Urinary bladder (tissue), 4 donors: Measurements from ENCODE around the gene JADE3. TPM values are rescaled to one million over a fixed set of nuclear protein-coding genes. Genes with fewer than 3 reads are reported as not detected.

Experiments
- DNase-seq: peaks from one replicate; pipeline ENCODE4 v3.0.0-alpha.2; 2015; ENCODE audit errors: extremely low spot score
- H3K27ac ChIP-seq: one replicate; pipeline ENCODE4 v1.5.1; 2013; ENCODE audit warnings: low read depth, mild to moderate bottlenecking, moderate library complexity
- H3K36me3 ChIP-seq: one replicate; pipeline ENCODE4 v1.6.1; 2013; ENCODE audit warnings: mild to moderate bottlenecking, moderate library complexity; ENCODE audit not compliant: insufficient read depth
- H3K4me1 ChIP-seq: one replicate; pipeline ENCODE4 v1.6.1; 2013; ENCODE audit warnings: mild to moderate bottlenecking, moderate library complexity; ENCODE audit not compliant: insufficient read depth
- H3K4me3 ChIP-seq: one replicate; pipeline ENCODE4 v1.5.1; 2013; ENCODE audit warnings: low read depth, low read length
- WGBS: extraction: QIAGEN DNeasy Blood & Tissue Kit; methylation state at CpG from one replicate; pipeline ENCODE4 v1.1.7; 2013; 5-methylcytosine and 5-hydroxymethylcytosine counted together
- polyA plus RNA-seq: library from polyadenylated mRNA; stranded (reverse); fragments of 200-250 nt; gene quantifications from one replicate; pipeline ENCODE4 v1.2.3, GENCODE V29; 2013
- total RNA-seq: library from RNA; depleted of rRNA; stranded (reverse); fragments of >200 nt; gene quantifications from one replicate; pipeline ENCODE4 v1.2.3, GENCODE V29; 2014
- donor health status: healthy with polysubstance abuse.
- donor health status: healthy.

The JADE3 gene
- total and polyA plus RNA-seq, 2 donors = 5.8 to 9.0 TPM

DNA sequence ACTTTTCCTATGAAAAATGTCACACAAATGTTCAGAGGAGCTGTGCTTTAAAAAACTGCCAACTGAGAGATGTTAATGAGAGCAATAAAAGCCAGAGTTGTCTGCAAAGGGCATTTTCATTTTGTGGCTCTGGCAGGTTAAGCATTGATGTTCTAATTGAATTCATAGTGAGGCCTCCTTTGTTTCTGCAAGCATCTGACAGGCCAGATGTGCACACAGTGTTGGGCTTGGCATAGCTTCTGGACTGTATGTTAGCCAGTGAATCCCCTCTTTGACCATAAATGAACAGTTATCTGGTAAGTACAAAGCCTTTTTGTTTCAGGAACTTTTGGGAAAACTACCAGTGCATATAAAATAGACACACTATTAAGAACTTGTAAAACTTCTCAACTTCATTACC lies 81.9 kb downstream of the JADE3 start:
- DNase-seq = peak; percentile 4
- no peak overlapping the region for H3K27ac ChIP-seq
- H3K4me3 ChIP-seq = no peak overlapping the region
- no peaks in the 10 kb centered on the region for H3K4me1 ChIP-seq
- H3K36me3 ChIP-seq = no peaks in the 10 kb centered on the region

- H3K36me3 ChIP-seq = no peaks in the 10 kb centered on the region
- 97% methylated on average over 4 of the region's 4 CpGs for WGBS
- no peaks in the 10 kb centered on the region for H3K4me1 ChIP-seq
Measured at GRCh38 chrX:47012131-47012530, 99.9 kb downstream of the JADE3 start.

DNA sequence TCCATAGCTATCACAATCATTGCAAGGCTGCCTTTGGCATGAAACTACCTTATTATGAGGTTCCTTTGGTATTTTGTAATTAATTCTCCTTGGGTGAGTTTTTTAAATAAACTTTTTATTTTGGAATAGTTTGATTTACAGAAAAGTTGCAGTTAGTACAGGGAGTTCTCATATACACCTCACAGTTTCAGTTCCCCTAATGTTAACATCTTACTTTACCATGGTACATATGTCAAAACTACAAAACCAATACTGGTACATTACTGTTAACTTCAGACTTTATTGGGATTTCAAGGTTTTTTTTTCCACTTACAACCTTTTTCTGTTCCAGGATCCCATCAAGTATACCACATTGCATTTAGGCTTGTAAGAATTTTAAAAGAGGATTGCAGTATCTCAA lies 114.0 kb downstream of the JADE3 start:
- H3K36me3 ChIP-seq = no peaks in the 10 kb centered on the region
- no peak for DNase-seq

More at GRCh38 chrX:47012131-47012530, 99.9 kb downstream of the JADE3 start:
- H3K4me3 ChIP-seq = no peak overlapping the region
- no peak overlapping the region for H3K27ac ChIP-seq
- DNase-seq = no peak

DNA sequence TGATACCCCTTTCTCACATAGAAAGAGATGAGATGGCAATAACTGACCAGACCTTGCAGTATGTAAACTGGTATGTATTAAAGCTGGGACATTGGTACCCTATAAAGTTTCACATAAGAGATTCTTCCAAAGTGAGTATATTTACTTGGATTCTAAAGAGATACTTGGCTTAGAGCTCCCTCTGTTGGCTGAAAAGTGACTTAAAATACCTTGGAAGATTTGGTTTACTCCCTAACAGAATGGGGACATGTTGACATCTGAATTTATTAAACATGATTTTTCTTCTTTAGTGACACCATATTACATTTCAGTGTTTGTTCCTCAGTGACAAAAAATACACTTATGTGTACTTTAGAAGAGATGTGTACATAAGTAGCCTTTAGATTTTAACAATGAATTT lies 118.1 kb downstream of the JADE3 start:
- peak; percentile 17 for DNase-seq
- H3K27ac ChIP-seq = no peak overlapping the region
- H3K4me1 ChIP-seq = no peaks in the 10 kb centered on the region
- H3K4me3 ChIP-seq = no peak overlapping the region
- no peaks in the 10 kb centered on the region for H3K36me3 ChIP-seq

More for the DNA sequence above, 114.0 kb downstream of the JADE3 start:
- Histone ChIP-seq H3K4me1 (no peaks in the 10 kb centered on the region), H3K4me3 (no peak overlapping the region), H3K27ac (no peak overlapping the region)

DNA sequence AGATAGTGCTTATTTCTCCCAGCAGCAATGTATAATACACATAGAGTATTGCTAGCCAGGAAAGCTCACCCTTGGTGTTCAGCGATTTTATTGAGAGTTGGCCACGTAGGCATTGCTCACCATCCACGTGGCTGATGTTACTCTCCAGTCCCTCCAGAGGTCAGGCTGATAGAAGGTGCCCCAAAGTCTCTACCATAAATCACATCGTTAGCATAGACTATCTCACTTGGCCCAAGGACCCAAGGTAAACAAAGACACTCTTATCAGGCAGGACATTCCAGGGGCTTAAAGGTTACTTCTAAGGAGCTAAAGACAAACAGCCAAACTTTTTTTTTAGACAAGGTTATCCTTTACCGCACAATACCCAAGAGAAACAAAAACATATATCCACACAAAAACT lies 135.8 kb downstream of the JADE3 start:
- Histone ChIP-seq H3K4me3 (no peak overlapping the region), H3K27ac (no peak overlapping the region), H3K4me1 (no peaks in the 10 kb centered on the region), H3K36me3 (no peaks in the 10 kb centered on the region)
- DNase-seq = no peak
- WGBS = 26% methylated on average over 5 of the region's 5 CpGs

- Histone ChIP-seq H3K36me3 (no peaks in the 10 kb centered on the region), H3K4me3 (no peak overlapping the region), H3K27ac (no peak overlapping the region), H3K4me1 (no peaks in the 10 kb centered on the region)
- DNase-seq = no peak
- WGBS = 48% methylated on average over 1 of the region's 1 CpG
Measured at GRCh38 chrX:47059142-47059874, 147.1 kb downstream of the JADE3 start.

DNA sequence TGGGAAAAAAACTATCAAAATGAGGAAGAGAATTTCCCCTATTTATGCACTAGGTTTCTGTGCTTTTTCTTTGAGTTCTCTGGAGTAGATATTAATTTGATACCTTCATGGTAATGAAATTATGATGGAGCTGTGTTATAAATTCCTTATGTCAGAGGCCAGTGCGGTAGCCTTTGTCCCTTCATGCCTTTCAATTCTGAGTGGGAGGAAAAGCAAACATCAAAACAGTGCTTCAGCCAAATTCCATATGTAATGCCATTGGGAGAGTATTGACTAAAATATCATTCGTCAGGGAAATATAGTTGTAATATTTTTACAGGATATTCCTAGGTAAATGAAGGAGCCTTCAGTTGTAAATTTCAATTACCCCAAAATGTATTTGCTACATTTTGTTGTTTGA lies 148.5 kb downstream of the JADE3 start:
- H3K4me3 ChIP-seq = no peak overlapping the region
- H3K4me1 ChIP-seq = no peaks in the 10 kb centered on the region
- 78% methylated on average over 2 of the region's 2 CpGs for WGBS
- H3K36me3 ChIP-seq = no peaks in the 10 kb centered on the region
- DNase-seq = no peak
- no peak overlapping the region for H3K27ac ChIP-seq

DNA sequence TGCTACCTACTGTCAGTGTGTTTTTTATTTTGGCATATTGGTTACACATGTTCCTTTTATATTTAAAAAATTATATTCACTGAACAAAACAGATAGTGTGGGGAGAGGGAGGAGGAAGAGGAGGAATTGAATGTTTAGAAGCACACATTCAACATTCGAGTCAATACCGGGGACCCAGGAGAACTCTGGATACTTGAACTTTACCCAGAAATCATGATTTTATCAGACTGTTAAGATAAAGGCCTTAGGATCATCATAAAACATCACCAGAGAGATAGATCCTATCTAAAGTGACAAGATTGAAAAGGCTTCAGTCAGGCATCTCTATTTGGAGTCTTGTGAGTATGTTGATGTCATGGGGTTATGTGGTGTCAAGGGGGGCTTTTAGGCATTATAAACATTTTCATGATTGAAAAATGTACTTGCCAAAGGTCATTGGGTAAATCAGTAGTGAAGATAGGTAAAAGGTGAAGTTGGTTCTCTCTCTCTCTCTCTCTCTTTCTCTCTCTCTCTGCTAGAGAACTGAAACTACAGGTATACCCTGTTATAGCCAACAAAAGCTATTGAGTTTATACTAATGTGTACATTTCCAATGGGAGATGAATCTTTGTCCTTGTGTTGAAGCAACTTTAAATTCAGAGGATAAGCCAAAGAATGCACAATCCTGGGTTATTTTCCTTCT lies 149.2 kb downstream of the JADE3 start:
- WGBS = 64% methylated on average over 2 of the region's 2 CpGs
- DNase-seq = no peak

GRCh38 chrX:47063179-47063578 lies 151.0 kb downstream of the JADE3 start:
- 92% methylated on average over 2 of the region's 2 CpGs for WGBS
- Histone ChIP-seq H3K27ac (no peak overlapping the region), H3K4me1 (no peaks in the 10 kb centered on the region), H3K4me3 (no peak overlapping the region), H3K36me3 (no peaks in the 10 kb centered on the region)
- no peak for DNase-seq

More for the DNA sequence above, 149.2 kb downstream of the JADE3 start:
- Histone ChIP-seq H3K27ac (no peak overlapping the region), H3K36me3 (no peaks in the 10 kb centered on the region), H3K4me3 (no peak overlapping the region), H3K4me1 (no peaks in the 10 kb centered on the region)

DNA sequence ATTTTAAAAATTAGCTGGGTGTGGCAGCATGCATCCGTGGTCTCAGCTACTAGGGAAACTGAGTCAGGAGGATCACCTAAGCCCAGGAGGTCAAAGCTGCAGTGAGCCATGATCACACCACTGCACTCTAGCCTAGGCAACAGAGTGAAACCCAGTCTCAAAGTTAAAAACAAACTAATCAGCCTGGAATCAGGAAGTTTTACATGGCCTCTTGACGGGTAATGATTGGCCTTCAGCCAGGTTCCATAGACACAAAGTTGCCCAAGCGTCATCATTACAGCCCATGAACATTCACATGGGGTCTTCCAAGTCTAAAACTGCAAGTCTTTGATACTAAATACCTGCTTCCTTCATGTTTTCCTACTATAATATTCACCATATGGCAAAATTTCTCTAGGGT lies 156.0 kb downstream of the JADE3 start:
- DNase-seq = no peak
- no peak overlapping the region for H3K4me3 ChIP-seq
- H3K36me3 ChIP-seq = no peaks in the 10 kb centered on the region
- H3K27ac ChIP-seq = no peak overlapping the region
- no peaks in the 10 kb centered on the region for H3K4me1 ChIP-seq
- WGBS = 78% methylated on average over 3 of the region's 3 CpGs

DNA sequence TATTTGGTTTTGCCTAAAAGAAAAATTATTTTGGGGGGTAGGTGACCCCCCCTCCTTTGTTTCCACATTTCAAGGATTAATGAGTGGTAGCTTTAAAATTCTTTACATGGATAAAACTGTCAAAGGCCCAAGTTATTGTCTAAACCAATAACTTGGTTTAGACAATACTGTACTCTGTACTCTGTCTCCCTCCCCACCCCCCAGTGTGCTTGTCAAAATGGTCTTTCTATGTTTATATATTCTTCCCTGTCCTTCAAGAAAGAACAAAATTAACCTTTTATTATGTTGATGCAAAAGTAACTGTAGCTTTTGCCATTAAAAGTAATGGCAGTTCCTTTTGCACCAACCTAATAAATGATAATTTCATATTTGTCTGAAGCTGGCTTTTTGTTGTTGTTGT lies 156.5 kb downstream of the JADE3 start:
- Histone ChIP-seq H3K36me3 (no peaks in the 10 kb centered on the region), H3K4me3 (no peak overlapping the region), H3K4me1 (no peaks in the 10 kb centered on the region), H3K27ac (no peak overlapping the region)
- no peak for DNase-seq

- Histone ChIP-seq H3K36me3 (no peaks in the 10 kb centered on the region), H3K4me1 (no peaks in the 10 kb centered on the region), H3K4me3 (peak within 1 kb of the TSS; percentile 25), H3K27ac (no peak within 1 kb of the TSS)
- DNase-seq = no peak
- 23% methylated on average over 59 of the region's 59 CpGs for WGBS
Measured at GRCh38 chrX:47078129-47079043, 166.2 kb downstream of the JADE3 start, which contains the start of gene RGN. Gene RGN, plus strand, starts transcription at chrX:47078443. Its CDS starts 2,702 bp downstream, at chrX:47081145.

- 80% methylated on average over 9 of the region's 9 CpGs for WGBS
- H3K27ac ChIP-seq = no peak overlapping the region
- H3K36me3 ChIP-seq = no peaks in the 10 kb centered on the region
- DNase-seq = no peak
- no peak overlapping the region for H3K4me3 ChIP-seq
- no peaks in the 10 kb centered on the region for H3K4me1 ChIP-seq
Measured at GRCh38 chrX:47080215-47080914, 168.1 kb downstream of the JADE3 start.
